HCT116 (cell line): ENCODE measurements around the gene INPP5K.
A peak's percentile ranks its signal among the peaks of the same experiment; 100 is the strongest.

Experiments used
- CEBPB ChIP-seq: IDR thresholded peaks from 2 replicates; pipeline ENCODE4 v1.6.1; 2012; ENCODE audit warnings: low read depth
- EZH2phosphoT487 ChIP-seq: fragments of 200-600 bp; IDR thresholded peaks from 2 replicates; pipeline ENCODE4 v1.6.1; 2018; ENCODE audit warnings: antibody characterized with exemption, borderline replicate concordance
- JUND ChIP-seq: IDR thresholded peaks from 2 replicates; pipeline ENCODE4 v1.6.1; 2012
- POLR2A ChIP-seq: IDR thresholded peaks from 2 replicates; pipeline ENCODE4 v1.7.0; 2011; ENCODE audit warnings: borderline replicate concordance; ENCODE audit not compliant: insufficient read depth, insufficient read length; ENCODE audit errors: extremely low read depth
- RAD21 ChIP-seq: IDR thresholded peaks from 2 replicates; pipeline ENCODE4 v1.6.1; 2012; ENCODE audit warnings: low read depth, mild to moderate bottlenecking
- SIN3A ChIP-seq: IDR thresholded peaks from 2 replicates; pipeline ENCODE4 v1.6.1; 2012; ENCODE audit warnings: low read depth
- SP1 ChIP-seq: IDR thresholded peaks from 2 replicates; pipeline ENCODE4 v1.6.1; 2012; ENCODE audit warnings: low read depth
- YY1 ChIP-seq: IDR thresholded peaks from 2 replicates; pipeline ENCODE4 v1.6.1; 2011; ENCODE audit warnings: low read length, low read depth, moderate library complexity, mild to moderate bottlenecking; ENCODE audit not compliant: insufficient replicate concordance; ENCODE audit errors: extremely low read depth
- TF ChIP-seq, protein P1 (sequence below), 3 experiments: fragments of 200-600 bp in 1 of 3; sonication (generic) in 1 of 3; IDR thresholded peaks in 2 of 3; conservative IDR thresholded peaks in 1 of 3; 2 replicates each; pipeline ENCODE4 v1.5.1; 2012 to 2017; ENCODE audit warnings: low read depth in 2 of 3, low read length in 2 of 3, antibody characterized with exemption in 1 of 3, borderline replicate concordance in 1 of 3, control low read depth in 1 of 3, mild to moderate bottlenecking in 1 of 3, mixed read lengths in 1 of 3, mixed run types in 1 of 3, moderate library complexity in 1 of 3; ENCODE audit not compliant: insufficient read depth in 1 of 3
- TF ChIP-seq, protein P2 (sequence below): IDR thresholded peaks from 2 replicates; pipeline ENCODE4 v1.6.1; 2012; ENCODE audit warnings: low read depth

DNA sequence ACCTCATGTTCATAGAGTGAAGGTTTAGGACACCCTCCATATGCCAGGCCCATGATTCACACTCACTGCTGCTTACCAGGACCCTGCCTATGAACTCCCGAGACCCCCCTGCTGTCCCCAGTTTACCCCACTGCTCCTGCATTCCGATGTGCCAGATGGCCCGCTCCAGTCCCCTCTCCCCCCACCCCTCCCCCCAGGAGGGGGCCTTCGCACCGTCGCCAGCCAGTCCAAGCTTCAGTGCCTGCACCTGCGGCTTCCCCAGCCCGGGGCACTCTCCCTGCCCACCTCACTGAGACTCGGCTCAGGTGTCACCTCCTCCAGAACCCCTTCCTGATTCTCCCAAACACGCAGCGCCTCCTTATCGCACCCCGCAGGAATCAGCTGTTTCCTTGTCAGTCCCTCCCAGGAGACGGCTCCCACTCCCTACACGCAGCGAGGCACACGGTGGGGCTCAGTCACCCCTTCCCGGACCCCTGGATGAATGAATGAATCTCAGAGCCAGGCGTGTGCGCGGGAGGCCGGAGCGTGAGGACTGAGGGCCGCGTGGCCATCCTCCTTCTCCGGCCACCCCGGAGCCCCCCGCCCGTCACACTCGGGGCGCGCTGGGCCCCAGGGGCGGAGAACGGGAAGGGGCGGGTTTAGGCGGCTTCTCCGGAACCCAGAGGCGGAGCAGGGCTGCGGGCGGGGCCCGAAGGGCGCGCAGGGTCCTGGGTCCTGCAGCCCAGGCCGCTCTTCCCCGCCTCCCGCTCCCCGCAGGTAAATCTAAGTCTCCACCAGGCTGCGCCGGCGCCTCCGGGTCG, 25.6 kb downstream of the INPP5K start:
- TF ChIP-seq, protein P1, sequence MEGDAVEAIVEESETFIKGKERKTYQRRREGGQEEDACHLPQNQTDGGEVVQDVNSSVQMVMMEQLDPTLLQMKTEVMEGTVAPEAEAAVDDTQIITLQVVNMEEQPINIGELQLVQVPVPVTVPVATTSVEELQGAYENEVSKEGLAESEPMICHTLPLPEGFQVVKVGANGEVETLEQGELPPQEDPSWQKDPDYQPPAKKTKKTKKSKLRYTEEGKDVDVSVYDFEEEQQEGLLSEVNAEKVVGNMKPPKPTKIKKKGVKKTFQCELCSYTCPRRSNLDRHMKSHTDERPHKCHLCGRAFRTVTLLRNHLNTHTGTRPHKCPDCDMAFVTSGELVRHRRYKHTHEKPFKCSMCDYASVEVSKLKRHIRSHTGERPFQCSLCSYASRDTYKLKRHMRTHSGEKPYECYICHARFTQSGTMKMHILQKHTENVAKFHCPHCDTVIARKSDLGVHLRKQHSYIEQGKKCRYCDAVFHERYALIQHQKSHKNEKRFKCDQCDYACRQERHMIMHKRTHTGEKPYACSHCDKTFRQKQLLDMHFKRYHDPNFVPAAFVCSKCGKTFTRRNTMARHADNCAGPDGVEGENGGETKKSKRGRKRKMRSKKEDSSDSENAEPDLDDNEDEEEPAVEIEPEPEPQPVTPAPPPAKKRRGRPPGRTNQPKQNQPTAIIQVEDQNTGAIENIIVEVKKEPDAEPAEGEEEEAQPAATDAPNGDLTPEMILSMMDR (IDR thresholded peaks at IDR 0.05 in 2 of 3, conservative IDR thresholded peaks at IDR 0.05 in 1 of 3; ENCODE audit: borderline replicate concordance in 1 of 3, insufficient read depth in 1 of 3, low read depth in 2 of 3, low read length in 2 of 3), result no peak
- TF ChIP-seq YY1 (no peak), JUND (no peak), POLR2A (peak; percentile 5), RAD21 (no peak), EZH2phosphoT487 (no peak), SIN3A (peak; percentile 65; the same call in 1 of the 2 replicates), SP1 (no peak), CEBPB (no peak)
- TF ChIP-seq, protein P2, sequence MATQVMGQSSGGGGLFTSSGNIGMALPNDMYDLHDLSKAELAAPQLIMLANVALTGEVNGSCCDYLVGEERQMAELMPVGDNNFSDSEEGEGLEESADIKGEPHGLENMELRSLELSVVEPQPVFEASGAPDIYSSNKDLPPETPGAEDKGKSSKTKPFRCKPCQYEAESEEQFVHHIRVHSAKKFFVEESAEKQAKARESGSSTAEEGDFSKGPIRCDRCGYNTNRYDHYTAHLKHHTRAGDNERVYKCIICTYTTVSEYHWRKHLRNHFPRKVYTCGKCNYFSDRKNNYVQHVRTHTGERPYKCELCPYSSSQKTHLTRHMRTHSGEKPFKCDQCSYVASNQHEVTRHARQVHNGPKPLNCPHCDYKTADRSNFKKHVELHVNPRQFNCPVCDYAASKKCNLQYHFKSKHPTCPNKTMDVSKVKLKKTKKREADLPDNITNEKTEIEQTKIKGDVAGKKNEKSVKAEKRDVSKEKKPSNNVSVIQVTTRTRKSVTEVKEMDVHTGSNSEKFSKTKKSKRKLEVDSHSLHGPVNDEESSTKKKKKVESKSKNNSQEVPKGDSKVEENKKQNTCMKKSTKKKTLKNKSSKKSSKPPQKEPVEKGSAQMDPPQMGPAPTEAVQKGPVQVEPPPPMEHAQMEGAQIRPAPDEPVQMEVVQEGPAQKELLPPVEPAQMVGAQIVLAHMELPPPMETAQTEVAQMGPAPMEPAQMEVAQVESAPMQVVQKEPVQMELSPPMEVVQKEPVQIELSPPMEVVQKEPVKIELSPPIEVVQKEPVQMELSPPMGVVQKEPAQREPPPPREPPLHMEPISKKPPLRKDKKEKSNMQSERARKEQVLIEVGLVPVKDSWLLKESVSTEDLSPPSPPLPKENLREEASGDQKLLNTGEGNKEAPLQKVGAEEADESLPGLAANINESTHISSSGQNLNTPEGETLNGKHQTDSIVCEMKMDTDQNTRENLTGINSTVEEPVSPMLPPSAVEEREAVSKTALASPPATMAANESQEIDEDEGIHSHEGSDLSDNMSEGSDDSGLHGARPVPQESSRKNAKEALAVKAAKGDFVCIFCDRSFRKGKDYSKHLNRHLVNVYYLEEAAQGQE, result no peak
